Activated effector memory CD4-positive, alpha-beta T cell treated with Interleukin-2 at 50 U/mL for 16 hours (primary cell): Measurements from ENCODE around the gene KIF25.
"Not testable (repeated sequence)": the region's sequence is repeated elsewhere in the genome, so short reads cannot be mapped to it uniquely, and the experiment has no call there.

Source experiments
- DNase-seq: peaks from one replicate; pipeline ENCODE4 v3.0.0-alpha.2; 2020

Gene KIF25

DNA sequence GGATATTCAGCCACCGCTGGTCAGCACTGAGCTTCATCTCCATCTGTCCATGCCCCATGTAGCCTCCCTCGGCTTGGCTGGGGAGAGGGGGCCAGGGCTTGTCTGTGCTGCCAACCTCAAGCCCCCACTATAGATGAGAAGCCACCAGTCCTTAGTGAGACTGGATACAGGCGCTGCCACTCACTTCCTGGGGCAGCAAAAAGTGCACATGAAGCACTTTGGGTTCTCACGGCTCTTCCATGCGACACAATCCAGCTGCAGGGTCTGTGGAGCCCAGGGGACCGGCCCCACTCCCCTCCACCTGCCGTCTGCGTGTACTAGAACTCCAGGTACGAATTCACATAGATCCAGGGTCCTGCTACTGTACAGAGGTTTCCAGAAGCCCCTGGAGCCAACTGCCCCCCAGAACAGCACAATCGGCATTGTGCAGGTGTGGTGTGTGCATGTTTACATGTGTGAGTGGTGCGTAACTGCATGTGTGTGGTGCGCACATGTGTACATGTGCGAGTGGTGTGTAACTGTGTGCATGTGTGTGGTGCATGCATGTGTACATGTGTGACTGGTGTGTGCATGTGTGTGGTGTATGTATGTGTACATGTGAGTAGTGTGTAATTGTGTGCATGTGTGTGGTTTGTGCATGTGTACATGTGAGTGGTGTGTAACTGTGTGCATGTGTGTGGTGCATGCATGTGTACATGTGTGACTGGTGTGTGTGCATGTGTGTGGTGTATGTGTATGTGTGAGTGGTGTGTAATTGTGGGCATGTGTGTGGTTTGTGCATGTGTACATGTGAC is 76.7 kb downstream of the KIF25 start:
- no peak for DNase-seq

- DNase-seq, result no peak
Measured at GRCh38 chr6:168075216-168075615, 77.7 kb downstream of the KIF25 start.

DNA sequence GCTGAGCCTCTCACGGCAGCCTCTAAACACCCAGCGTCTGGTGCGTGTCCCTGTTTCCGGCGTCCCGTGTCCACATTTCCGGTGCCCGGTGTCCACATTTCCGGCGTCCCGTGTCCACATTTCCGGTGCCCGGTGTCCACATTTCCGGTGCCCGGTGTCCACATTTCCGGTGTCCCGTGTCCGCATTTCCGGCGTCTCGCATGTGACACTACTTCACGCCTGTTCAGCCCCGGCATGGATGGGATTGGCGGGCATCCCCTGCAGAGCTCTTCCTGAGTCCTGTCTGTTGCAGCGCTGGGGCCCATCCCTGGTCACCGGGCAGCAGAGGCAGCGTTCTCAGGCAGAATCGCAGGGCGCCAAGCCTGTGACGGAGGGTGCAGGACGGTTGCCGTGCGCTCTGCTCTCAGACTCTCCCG is 78.3 kb downstream of the KIF25 start:
- DNase-seq, result no peak

DNA sequence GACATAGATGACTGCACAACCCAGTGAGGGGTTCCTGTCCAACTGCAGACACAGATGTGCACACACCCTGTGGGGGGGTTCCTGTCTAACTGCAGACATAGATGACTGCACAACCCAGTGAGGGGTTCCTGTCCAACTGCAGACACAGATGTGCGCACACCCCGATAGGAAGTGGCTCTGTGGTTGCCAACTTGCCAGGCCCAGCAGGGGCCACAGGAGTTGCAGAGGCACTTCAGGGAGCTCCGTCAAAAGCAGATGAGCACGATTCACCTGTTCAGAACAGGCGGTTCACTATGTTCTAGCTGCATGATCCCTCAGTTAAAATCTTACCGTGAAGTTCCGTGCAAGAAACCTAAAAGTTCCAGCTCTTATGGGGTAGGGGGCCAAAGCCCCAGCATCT is 79.9 kb downstream of the KIF25 start:
- DNase-seq, result not testable (repeated sequence)

DNA sequence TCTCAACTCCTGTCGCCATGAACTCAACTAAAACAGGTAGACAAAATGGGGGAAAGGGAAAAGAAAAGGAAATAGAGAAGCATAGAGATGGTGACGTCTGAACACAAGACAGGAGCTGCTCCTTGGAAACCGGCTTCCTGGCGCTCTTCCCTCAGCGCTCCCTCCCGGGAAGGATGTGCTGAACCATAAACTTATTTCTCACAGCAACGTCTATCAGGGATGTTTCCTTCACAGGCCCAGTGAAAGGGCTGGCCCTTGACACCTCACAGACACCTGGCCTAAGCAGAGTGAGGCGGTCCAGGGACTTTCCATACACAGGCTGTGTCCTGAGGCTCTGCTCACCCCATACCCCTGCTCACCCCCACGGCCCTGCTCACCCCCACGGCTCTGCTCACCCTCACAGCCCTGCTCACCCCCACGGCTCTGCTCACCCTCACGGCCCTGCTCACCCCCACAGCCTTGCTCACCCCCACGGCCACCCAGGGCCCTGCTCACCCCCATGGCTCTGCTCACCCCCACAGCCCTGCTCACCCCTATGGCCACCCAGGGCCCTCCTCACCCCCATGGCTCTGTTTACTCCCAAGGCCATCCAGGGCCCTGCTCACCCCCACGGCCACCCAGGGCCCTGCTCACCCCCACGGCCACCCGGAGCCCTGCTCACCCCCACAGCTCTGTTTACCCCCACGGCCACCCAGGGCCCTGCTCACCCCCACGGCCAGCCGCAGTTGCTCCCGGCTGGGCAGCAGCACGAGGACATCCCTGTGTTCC is 80.9 kb downstream of the KIF25 start:
- DNase-seq, result no peak

- DNase-seq, result no peak
Measured at GRCh38 chr6:168078943-168079405, 81.5 kb downstream of the KIF25 start, which contains the start of gene FRMD1. Gene FRMD1, minus strand, starts transcription at chr6:168079212. Its CDS starts 118 bp downstream, at chr6:168079094.

DNA sequence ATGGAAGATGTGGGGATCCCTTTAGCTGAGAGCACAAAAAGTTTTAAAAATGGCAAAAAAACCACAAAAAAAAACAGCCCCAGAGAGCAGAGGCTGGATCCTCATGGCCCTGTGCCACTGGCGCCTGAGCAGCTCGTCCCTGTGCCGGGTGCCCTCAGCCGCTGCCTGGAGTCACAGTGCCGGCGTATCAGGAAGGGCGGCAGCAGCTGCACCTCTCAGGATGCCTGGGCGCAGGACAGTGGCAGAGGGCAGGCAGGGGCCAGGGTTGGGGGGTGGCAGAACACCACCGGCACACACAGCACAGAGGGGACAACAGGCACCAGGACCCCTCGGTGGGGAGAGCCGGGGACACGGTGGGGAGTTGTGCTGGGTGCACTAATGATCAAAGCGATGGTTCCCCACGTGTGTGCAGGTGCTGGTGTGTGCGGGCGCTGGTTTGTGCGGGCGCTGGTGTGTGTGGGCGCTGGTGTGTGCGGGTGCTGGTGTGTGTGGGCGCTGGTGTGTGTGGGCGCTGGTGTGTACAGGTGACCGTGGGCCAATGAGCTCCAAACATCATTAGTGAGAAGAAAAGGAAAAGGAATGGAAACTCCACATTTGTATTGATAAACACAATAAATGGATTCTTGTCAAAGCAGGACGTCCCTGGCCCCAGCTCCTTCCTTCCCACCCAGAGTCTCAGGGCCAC is 83.1 kb downstream of the KIF25 start:
- no peak for DNase-seq

GRCh38 chr6:168081858-168082546 is 84.5 kb downstream of the KIF25 start:
- DNase-seq, result no peak

DNA sequence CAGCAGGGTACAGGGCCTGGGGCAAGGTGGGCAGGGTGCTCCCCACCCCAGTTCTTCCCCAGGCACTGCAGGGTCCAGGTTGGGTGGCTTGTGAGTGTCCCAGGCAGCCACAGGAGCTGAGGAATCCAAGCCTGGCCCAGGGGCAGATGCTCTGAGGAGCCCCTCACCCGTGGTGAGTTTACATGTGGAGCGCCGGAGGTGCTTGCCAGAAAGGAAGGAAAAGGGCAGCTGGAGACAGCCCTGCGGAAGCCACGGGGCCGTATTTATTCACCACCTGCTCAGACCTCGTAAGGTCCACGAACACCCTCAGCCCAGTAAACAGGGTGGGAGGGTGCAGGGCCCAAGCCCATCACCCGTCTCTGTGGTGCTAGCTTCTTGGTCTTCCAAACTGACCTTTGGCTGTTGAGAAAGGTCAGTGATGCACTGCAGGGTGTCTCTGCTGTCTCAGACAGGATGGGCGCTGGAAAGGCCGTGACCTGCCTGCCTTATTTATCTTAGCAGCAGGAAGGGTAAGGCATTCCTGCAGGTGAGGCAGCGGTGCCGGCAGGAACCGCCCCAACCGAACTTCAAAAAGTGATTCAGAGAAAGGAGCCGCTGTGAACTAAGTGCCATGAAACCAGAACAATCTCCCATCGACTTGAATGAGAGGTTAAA is 85.5 kb downstream of the KIF25 start:
- DNase-seq, result no peak

GRCh38 chr6:168083514-168083885 is 86.0 kb downstream of the KIF25 start:
- no peak for DNase-seq

DNA sequence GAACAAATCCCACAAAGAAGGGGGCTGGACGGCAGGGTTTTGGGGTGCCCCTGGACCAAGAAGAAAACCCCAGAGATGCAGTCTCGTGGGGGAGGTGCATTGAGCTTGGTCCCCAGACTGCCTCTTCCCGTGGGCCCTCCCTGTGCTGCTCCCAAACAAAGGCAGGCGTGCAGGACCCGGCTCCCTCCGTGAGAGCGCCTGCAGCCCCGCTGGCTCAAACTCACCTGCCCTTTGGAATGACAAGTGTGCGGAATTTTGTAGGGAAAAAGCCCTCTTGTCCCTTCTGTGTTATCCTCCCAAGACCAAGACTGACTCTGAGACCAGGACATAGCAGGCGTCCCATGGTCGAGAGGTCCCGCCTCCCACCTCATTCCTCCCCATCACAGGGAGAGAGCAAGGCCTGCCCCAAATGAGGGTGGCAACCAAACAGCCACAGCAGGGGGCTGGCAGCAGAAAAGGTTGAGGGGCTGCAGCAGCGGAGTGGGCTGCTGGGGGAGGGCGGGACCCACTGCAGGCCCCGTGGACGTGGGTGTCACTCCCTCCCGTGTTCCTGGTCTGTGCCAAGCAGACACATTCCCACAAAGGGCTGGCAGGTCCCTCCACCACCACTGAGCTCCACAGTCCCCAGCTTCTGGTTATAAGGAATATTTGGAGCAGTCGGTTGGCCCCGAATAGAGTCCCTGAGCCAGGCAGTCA is 87.1 kb downstream of the KIF25 start:
- DNase-seq, result no peak

GRCh38 chr6:168086066-168086465 is 88.6 kb downstream of the KIF25 start:
- no peak for DNase-seq

- no peak for DNase-seq
Measured at GRCh38 chr6:168086616-168087015, 89.1 kb downstream of the KIF25 start.

DNA sequence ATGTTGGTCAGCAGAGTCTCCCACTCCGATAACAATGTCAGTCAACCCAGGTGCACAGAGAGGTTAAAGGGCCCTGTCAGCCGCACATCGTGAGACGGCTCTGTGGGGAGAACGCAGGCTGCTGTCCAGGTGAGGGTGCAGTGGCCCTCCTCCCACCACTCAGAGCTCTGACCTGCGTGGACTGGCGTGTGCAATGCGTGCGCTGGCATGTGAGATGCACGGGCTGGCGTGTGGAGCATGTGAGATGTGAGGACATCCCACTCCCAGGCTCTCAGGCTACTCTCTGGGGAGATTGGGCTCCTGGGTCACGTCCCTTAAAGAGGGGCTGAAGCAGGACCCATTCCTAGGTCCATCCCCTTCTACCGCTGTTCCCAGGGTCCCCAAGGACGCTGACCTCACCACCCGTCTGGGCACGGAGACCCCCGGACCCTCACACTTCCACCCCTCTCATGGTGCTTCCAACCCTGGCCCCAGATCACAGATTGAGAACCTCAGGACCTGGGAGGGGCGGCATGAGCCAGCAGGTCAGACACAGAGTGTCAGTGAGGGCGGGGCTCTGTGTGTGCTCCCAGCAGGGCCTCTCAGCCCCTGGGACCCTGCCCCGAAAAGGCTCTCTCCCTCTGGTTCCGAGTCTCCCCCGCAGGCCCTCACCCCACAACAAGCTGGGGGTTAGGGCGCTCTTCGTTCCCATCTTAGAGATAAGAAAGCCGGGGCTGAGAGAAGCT is 90.1 kb downstream of the KIF25 start:
- no peak for DNase-seq

GRCh38 chr6:168088161-168089053 is 90.9 kb downstream of the KIF25 start:
- no peak for DNase-seq

- DNase-seq, result no peak
Measured at GRCh38 chr6:168089186-168090063, 92.0 kb downstream of the KIF25 start.

DNA sequence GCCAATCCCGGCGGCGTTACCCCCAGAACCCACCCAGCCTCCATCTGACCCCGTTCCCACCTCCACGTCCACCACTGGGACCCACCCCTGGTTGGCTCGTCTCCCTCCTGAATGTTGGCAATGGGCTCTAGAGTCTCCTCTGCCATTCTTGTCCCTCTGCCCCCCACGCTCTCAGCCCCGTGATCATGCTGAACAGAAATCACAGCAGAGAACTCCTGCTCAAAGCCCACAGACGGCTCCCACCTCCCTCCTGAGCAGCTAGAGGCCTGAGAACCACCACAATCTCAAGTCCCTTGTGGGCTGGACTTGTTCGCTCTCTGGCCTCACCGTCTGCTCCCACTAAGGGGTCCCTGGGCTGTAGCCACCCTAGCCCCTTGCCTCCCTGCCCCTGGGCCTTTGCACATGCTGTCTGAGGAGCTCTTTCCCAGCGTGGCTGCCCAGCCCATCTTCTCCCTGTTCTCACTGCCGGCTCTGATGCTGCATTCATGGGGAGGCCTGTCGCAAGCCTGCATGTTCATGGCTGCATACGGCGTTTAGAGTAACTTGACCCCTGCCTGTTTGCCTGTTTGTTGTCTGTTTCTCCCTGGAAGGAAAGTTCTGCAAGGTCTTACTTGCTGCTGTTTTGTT is 92.7 kb downstream of the KIF25 start:
- DNase-seq, result no peak

- DNase-seq, result no peak
Measured at GRCh38 chr6:168090706-168091105, 93.2 kb downstream of the KIF25 start.
